Measurements from ENCODE around the gene RXFP4. TPM values are rescaled to one million over a fixed set of nuclear protein-coding genes. Genes with fewer than 3 reads are reported as not detected.
A peak's percentile ranks its signal among the peaks of the same experiment; 100 is the strongest.

Gene RXFP4

Small RNA genes within 50 kb of the gene (small RNA-seq; reads per million reads assigned to genes)
- gene MIR6738 (ENCODE audit: insufficient read depth) (5.1 reads per million, percentile 21 among the genes with 10 or more reads in this experiment), gene RF00015 (ENCODE audit: insufficient read depth) (not detected), gene SCARNA4 (ENCODE audit: insufficient read depth) (not detected), gene SNORA80E (ENCODE audit: insufficient read depth) (212 reads per million, percentile 97 among the genes with 10 or more reads in this experiment)

Measured in neuronal stem cell (in vitro differentiated cells).